ENCODE measurements around the gene ABHD8.

ABHD8 gene

GRCh38 chr19:17333611-17334413, 30.6 kb upstream of the ABHD8 start:
- DNase-seq (ENCODE audit: low read depth) = peak; percentile 85

- peak; percentile 67 for DNase-seq (ENCODE audit: low read depth)
Measured at GRCh38 chr19:17332677-17333581, 29.7 kb upstream of the ABHD8 start.

GRCh38 chr19:17332360-17332676, 29.1 kb upstream of the ABHD8 start:
- DNase-seq (ENCODE audit: low read depth) = no peak

- no peak for DNase-seq (ENCODE audit: low read depth)
Measured at GRCh38 chr19:17331045-17331558, 27.9 kb upstream of the ABHD8 start.

- DNase-seq (ENCODE audit: low read depth) = no peak
Measured at GRCh38 chr19:17330262-17331044, 27.2 kb upstream of the ABHD8 start.

- no peak for DNase-seq (ENCODE audit: low read depth)
Measured at GRCh38 chr19:17329366-17330261, 26.4 kb upstream of the ABHD8 start.

GRCh38 chr19:17328517-17329365, 25.5 kb upstream of the ABHD8 start:
- no peak for DNase-seq (ENCODE audit: low read depth)

GRCh38 chr19:17327654-17328516, 24.7 kb upstream of the ABHD8 start:
- DNase-seq (ENCODE audit: low read depth) = no peak

GRCh38 chr19:17327068-17327653, 23.9 kb upstream of the ABHD8 start:
- DNase-seq (ENCODE audit: low read depth) = no peak

- no peak for DNase-seq (ENCODE audit: low read depth)
Measured at GRCh38 chr19:17326595-17326966, 23.4 kb upstream of the ABHD8 start.

- no peak for DNase-seq (ENCODE audit: low read depth)
Measured at GRCh38 chr19:17325881-17326594, 22.8 kb upstream of the ABHD8 start.

- no peak for DNase-seq (ENCODE audit: low read depth)
Measured at GRCh38 chr19:17325133-17325532, 21.9 kb upstream of the ABHD8 start.

GRCh38 chr19:17324357-17325114, 21.3 kb upstream of the ABHD8 start:
- no peak for DNase-seq (ENCODE audit: low read depth)

GRCh38 chr19:17323964-17324332, 20.7 kb upstream of the ABHD8 start:
- DNase-seq (ENCODE audit: low read depth) = no peak

GRCh38 chr19:17323300-17323963, 20.2 kb upstream of the ABHD8 start:
- no peak for DNase-seq (ENCODE audit: low read depth)

- DNase-seq (ENCODE audit: low read depth) = no peak
Measured at GRCh38 chr19:17322854-17323253, 19.6 kb upstream of the ABHD8 start.
